Measurements from ENCODE around the gene HIVEP3.

- TF ChIP-seq POLR2A (IDR thresholded peaks at IDR 0.05) (no peak), CTCF (IDR thresholded peaks at IDR 0.05) (no peak), EP300 (IDR thresholded peaks at IDR 0.05) (no peak)
These were observed 275.6 kb downstream of the HIVEP3 start for GRCh38 chr1:41642922-41643821.

Data from tibial nerve (tissue), 4 donors.